Endothelial cell of umbilical vein (primary cell): Measurements from ENCODE around the gene ZDHHC11.

Source experiments
- POLR2AphosphoS5 ChIP-seq: IDR thresholded peaks from 2 replicates; pipeline ENCODE4 v1.6.1; 2012; ENCODE audit warnings: low read depth, mild to moderate bottlenecking, control low read depth, low read length, moderate library complexity; ENCODE audit not compliant: insufficient read depth
- TF ChIP-seq, protein P1 (sequence below), 2 donors: IDR thresholded peaks; 1 replicate in 1 of 2; 2 replicates in 1 of 2; pipeline ENCODE4 v1.5.1; 2011; ENCODE audit warnings: low read length in 2 of 2, mild to moderate bottlenecking in 2 of 2, moderate library complexity in 2 of 2, control low read depth in 1 of 2, inconsistent platforms in 1 of 2, low read depth in 1 of 2; ENCODE audit not compliant: insufficient read depth in 1 of 2; ENCODE audit errors: extremely low read depth in 1 of 2

GRCh38 chr5:751496-751895, 99.3 kb downstream of the ZDHHC11 start:
- TF ChIP-seq, protein P1, sequence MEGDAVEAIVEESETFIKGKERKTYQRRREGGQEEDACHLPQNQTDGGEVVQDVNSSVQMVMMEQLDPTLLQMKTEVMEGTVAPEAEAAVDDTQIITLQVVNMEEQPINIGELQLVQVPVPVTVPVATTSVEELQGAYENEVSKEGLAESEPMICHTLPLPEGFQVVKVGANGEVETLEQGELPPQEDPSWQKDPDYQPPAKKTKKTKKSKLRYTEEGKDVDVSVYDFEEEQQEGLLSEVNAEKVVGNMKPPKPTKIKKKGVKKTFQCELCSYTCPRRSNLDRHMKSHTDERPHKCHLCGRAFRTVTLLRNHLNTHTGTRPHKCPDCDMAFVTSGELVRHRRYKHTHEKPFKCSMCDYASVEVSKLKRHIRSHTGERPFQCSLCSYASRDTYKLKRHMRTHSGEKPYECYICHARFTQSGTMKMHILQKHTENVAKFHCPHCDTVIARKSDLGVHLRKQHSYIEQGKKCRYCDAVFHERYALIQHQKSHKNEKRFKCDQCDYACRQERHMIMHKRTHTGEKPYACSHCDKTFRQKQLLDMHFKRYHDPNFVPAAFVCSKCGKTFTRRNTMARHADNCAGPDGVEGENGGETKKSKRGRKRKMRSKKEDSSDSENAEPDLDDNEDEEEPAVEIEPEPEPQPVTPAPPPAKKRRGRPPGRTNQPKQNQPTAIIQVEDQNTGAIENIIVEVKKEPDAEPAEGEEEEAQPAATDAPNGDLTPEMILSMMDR (IDR thresholded peaks at IDR 0.05; ENCODE audit: extremely low read depth in 1 of 2, insufficient read depth in 1 of 2, low read depth in 1 of 2, low read length in 2 of 2): no peak
- no peak for TF ChIP-seq POLR2AphosphoS5
